Bronchial epithelial cell (primary cell): Measurements from ENCODE around the gene RPS19. TPM values are rescaled to one million over a fixed set of nuclear protein-coding genes. Genes with fewer than 3 reads are reported as not detected.
"Not testable (repeated sequence)": the region's sequence is repeated elsewhere in the genome, so short reads cannot be mapped to it uniquely, and the experiment has no call there.

ENCODE experiments used
- DNase-seq: peaks from one replicate; pipeline ENCODE4 v3.0.0-alpha.2; 2010; ENCODE audit warnings: low read depth
- FAIRE-seq: peaks from 2 replicates; lab custom pipeline; 2011; peaks lifted over from hg19 to GRCh38; lab: Jason Lieb, UNC
- H3K27me3 ChIP-seq: 2 replicates; pipeline ENCODE4 v1.5.1; 2011; ENCODE audit warnings: low read length; ENCODE audit not compliant: control insufficient read depth, insufficient read depth
- H3K36me3 ChIP-seq: 2 replicates; pipeline ENCODE4 v1.5.1; 2011; ENCODE audit warnings: low read length; ENCODE audit not compliant: control insufficient read depth, insufficient read depth
- H3K4me3 ChIP-seq: 2 replicates; pipeline ENCODE4 v1.5.1; 2011; ENCODE audit warnings: mild to moderate bottlenecking, low read depth, low read length, control low read depth
- CTCF ChIP-seq: IDR thresholded peaks from 2 replicates; pipeline ENCODE4 v1.5.1; 2011; ENCODE audit warnings: mild to moderate bottlenecking, moderate library complexity, low read length, control low read depth, inconsistent platforms; ENCODE audit not compliant: insufficient read depth, severe bottlenecking
- total RNA-seq: library from RNA; depleted of rRNA; stranded (reverse); fragments of >200 nt; gene quantifications from 2 replicates; pipeline ENCODE4 v1.2.1, GENCODE V29; 2014

The RPS19 gene
- total RNA-seq, 1 donor from 2014 or later: 2,277 TPM

- Histone ChIP-seq H3K4me3 (no peak overlapping the region), H3K36me3 (peaks cover 31% of the 10 kb centered on the region), H3K27me3 (no peaks in the 10 kb centered on the region)
- no peak for FAIRE-seq
- TF ChIP-seq CTCF: no peak
- DNase-seq: no peak
Observed at GRCh38 chr19:41871573-41872383, 11.7 kb downstream of the RPS19 start.

GRCh38 chr19:41872384-41872774 lies 12.3 kb downstream of the RPS19 start:
- Histone ChIP-seq H3K36me3 (peaks cover 29% of the 10 kb centered on the region), H3K27me3 (no peaks in the 10 kb centered on the region), H3K4me3 (no peak overlapping the region)
- FAIRE-seq: no peak
- DNase-seq: no peak
- TF ChIP-seq CTCF: no peak

- Histone ChIP-seq H3K36me3 (peaks cover 27% of the 10 kb centered on the region), H3K27me3 (no peaks in the 10 kb centered on the region), H3K4me3 (no peak overlapping the region)
- FAIRE-seq (peak; percentile 13), DNase-seq (peak; percentile 72)
- TF ChIP-seq CTCF: peak; percentile 89
Observed at GRCh38 chr19:41872775-41873647, 13.0 kb downstream of the RPS19 start.

GRCh38 chr19:41875973-41876372 lies 15.9 kb downstream of the RPS19 start:
- not testable (repeated sequence) for H3K27me3 ChIP-seq, H3K4me3 ChIP-seq, DNase-seq, H3K36me3 ChIP-seq, FAIRE-seq

GRCh38 chr19:41876847-41877832 lies 17.1 kb downstream of the RPS19 start, which contains the start of gene CD79A:
TSS of gene CD79A (plus strand) at chr19:41877279. CDS start at chr19:41877305, 26 bp downstream.
- Histone ChIP-seq H3K4me3 (no peak within 1 kb of the TSS), H3K36me3 (no peaks in the 10 kb centered on the region), H3K27me3 (no peaks in the 10 kb centered on the region)
- no peak for FAIRE-seq
- DNase-seq: no peak
- no peak for TF ChIP-seq CTCF
